ENCODE results near the gene TMEM178B.

Gene TMEM178B

DNA sequence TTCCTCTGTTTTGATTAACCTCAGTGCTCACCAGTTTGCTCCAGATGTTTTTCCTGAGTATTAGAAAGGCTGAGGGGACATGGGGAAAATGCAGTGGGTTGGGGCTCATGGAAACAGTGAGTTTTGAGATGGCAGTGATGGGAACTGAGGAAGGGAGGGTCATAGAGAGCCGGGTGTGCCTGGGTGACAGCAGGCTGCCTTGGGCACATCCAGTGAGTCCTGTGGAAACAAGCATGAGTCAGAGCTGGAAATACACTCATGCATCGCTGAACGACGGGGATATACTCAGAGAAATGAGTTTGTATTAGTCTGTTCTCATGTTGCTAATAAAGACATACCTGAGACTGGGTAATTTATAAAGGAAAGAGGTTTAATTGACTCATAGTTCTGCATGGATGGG lies 202.2 kb downstream of the TMEM178B start:
- no peak for DNase-seq (ENCODE audit: extremely low spot score)
- CTCF ChIA-PET: interaction anchor here (1.7 kb wide), 1 partner anchor 44 kb away, joined by 3 read pairs; no protein-coding TSS in a partner anchor
- TF ChIP-seq, protein P1, sequence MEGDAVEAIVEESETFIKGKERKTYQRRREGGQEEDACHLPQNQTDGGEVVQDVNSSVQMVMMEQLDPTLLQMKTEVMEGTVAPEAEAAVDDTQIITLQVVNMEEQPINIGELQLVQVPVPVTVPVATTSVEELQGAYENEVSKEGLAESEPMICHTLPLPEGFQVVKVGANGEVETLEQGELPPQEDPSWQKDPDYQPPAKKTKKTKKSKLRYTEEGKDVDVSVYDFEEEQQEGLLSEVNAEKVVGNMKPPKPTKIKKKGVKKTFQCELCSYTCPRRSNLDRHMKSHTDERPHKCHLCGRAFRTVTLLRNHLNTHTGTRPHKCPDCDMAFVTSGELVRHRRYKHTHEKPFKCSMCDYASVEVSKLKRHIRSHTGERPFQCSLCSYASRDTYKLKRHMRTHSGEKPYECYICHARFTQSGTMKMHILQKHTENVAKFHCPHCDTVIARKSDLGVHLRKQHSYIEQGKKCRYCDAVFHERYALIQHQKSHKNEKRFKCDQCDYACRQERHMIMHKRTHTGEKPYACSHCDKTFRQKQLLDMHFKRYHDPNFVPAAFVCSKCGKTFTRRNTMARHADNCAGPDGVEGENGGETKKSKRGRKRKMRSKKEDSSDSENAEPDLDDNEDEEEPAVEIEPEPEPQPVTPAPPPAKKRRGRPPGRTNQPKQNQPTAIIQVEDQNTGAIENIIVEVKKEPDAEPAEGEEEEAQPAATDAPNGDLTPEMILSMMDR (IDR thresholded peaks at IDR 0.05; ENCODE audit: control extremely low read depth, extremely low read depth, low read depth, missing control alignments): no peak
- POLR2A ChIA-PET: no interaction called here

DNA sequence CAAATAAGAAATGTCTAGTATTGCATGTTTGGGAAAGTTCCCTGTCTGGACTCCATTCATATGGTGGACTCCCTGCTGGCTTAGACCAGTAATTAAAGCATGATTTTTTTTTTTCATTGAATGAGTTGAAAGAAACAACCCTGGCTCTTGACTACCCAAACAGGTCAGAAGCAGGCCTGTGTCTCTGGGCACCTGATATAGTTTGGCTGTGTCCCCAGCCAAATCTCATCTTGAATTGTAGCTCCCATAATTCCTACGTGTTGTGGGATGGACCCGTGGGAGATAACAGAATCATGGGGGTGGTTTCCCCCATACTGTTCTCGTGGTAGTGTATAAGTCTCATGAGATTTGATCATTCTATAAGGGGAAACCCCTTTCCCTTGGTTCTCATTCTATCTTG lies 206.2 kb downstream of the TMEM178B start:
- DNase-seq (ENCODE audit: extremely low spot score): no peak
- ChIA-PET CTCF (interaction anchor here (1.3 kb wide), 1 partner anchor 253 kb away, joined by 3 read pairs; no protein-coding TSS in a partner anchor), POLR2A (no interaction called here)
- TF ChIP-seq, protein P1 (IDR thresholded peaks at IDR 0.05; ENCODE audit: control extremely low read depth, extremely low read depth, low read depth, missing control alignments): no peak

DNA sequence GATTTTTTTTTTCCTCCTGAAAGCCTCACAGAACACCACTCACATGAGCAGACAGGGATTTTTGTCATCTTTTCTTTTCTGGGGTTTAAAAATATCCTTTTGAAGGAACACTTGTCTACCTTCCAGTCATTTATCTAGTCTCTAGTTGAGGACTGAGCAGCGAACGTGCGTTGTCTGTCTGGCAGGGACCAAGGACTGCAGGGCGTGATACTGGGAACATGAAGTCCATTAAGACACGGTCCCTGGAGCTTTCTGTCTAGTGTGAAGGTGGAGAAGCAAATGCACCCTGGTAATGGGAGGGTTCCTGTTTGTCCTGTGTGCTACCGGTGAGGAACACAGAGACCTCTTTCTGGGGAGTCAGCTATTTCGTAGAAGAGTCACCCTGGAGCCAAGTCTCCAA lies 207.4 kb downstream of the TMEM178B start:
- TF ChIP-seq, protein P1 (IDR thresholded peaks at IDR 0.05; ENCODE audit: control extremely low read depth, extremely low read depth, low read depth, missing control alignments): no peak
- ChIA-PET CTCF (no interaction called here), POLR2A (no interaction called here)
- DNase-seq (ENCODE audit: extremely low spot score): no peak

DNA sequence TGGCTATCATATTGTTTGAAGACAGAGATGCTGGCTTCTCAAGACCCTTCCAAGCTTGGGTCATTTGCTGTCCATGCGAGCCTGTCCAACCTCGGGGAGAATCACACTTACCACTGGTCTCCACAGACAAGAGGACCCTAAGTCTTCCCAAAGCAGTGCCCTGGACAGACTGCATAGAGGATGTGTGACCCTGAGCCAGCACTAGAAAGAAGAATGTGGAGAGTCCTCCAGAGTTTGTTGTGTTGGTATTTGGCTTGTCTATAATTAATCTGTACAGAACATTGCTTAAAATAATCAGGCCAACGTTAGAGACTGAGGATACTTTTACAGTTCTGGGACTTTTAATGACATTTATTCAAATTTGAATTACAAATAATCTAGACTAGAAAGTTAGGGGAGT lies 212.7 kb downstream of the TMEM178B start:
- no peak for DNase-seq (ENCODE audit: extremely low spot score)
- TF ChIP-seq, protein P1 (IDR thresholded peaks at IDR 0.05; ENCODE audit: control extremely low read depth, extremely low read depth, low read depth, missing control alignments): no peak
- ChIA-PET CTCF (no interaction called here), POLR2A (no interaction called here)

DNA sequence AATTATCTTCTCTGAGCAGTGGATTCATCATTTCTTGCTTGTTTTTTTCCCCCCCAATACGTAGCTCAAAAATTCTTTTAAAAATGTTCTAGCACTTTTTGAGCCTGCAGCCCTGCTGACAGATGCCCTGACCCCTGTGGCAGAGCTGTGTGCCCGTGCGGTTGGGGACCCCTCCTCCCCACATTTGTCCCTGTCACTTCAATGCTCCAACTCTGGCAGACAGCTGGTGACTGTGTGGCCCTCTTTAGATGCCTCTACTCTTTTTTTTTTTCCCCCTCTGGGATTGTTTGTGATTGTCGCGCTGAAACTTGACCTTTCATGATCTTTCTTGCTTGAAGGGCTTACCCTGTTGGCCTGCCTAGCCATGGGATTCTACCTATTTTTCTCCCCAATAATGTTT lies 214.1 kb downstream of the TMEM178B start:
- DNase-seq (ENCODE audit: extremely low spot score): no peak
- TF ChIP-seq, protein P1 (IDR thresholded peaks at IDR 0.05; ENCODE audit: control extremely low read depth, extremely low read depth, low read depth, missing control alignments): no peak
- POLR2A ChIA-PET: no interaction called here
- CTCF ChIA-PET: no interaction called here

DNA sequence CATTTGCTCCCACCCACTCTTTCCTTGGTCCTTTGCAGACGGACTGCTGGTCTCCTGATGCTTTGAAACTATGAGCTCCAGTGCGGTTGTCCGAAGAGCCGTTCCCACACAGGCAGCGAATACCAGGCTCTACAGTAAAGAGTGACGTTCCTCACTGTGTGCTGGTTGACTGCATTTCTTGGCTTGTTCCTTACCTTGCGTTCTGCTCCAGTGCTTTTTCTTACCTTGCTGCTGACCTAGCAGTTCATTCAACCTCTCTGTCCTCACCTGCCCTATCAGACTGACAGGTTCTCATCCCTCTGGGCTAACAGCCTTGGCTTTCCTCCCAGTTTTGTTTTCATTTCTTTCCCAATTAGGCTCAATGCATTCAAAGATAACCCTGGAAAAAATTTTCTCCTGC lies 214.8 kb downstream of the TMEM178B start:
- DNase-seq (ENCODE audit: extremely low spot score): no peak
- TF ChIP-seq, protein P1 (IDR thresholded peaks at IDR 0.05; ENCODE audit: control extremely low read depth, extremely low read depth, low read depth, missing control alignments): no peak
- POLR2A ChIA-PET: no interaction called here
- CTCF ChIA-PET: interaction anchor here (0.6 kb wide), 1 partner anchor 848 kb away, joined by 3 read pairs; no protein-coding TSS in a partner anchor

- TF ChIP-seq, protein P1 (IDR thresholded peaks at IDR 0.05; ENCODE audit: control extremely low read depth, extremely low read depth, low read depth, missing control alignments): no peak
- DNase-seq (ENCODE audit: extremely low spot score): no peak
- ChIA-PET POLR2A (no interaction called here), CTCF (no interaction called here)
Observed at GRCh38 chr7:141290365-141290764, 216.5 kb downstream of the TMEM178B start.
